Left cardiac atrium (tissue), 4 donors: ENCODE measurements around the gene GRIFIN. TPM values are rescaled to one million over a fixed set of nuclear protein-coding genes. Genes with fewer than 3 reads are reported as not detected.
"Not testable (repeated sequence)": the region's sequence is repeated elsewhere in the genome, so short reads cannot be mapped to it uniquely, and the experiment has no call there.

ENCODE experiments used
- ATAC-seq, 2 donors: fragments of 200-7000 bp; cut with Tn5 transposase; one replicate each; pipeline ENCODE4 v1.9.1; 2020; ENCODE audit warnings: mild to moderate bottlenecking in 2 of 2, moderate library complexity in 2 of 2
- DNase-seq: peaks from one replicate; pipeline ENCODE4 v3.0.0-alpha.2; 2020
- intact Hi-C, 2 donors: fragments of 100-400 bp; cut with DNase I; formaldehyde crosslinking; loops; one replicate each; pipeline versions ENCODE4 v1.14.1 to v1.15.1; 2022 to 2023
- total RNA-seq, 2 donors: library from RNA; stranded (reverse); fragmentation: NEBNext Ultra II Directional; extraction: Animal tissue kit (Norgen Biotek cat#: 25700); gene quantifications; one replicate each; pipeline ENCODE4 v1.2.1, GENCODE V29; 2021
- donor health status: DM: no; HTN: yes; CAD: no.
- donor health status: DM: no; HTN: yes; CAD: no; lungs with severe emphysema.
- donor health status: DM: yes; HTN: yes; CAD: no.
- donor health status: Dilated cardiomyopathy.

Gene GRIFIN
- total RNA-seq, 2 donors from 2014 or later, result not detected

GRCh38 chr7:2471022-2471329 is 5.2 kb downstream of the GRIFIN start:
- intact Hi-C loops, result loop anchor here in 1 of 2 donors (10.0 kb wide), 1 partner anchor 214 kb away; the partner anchor contains the start of gene AMZ1
- no peak for DNase-seq
- ATAC-seq, result peak in 1 of 2 donors; percentile 55

DNA sequence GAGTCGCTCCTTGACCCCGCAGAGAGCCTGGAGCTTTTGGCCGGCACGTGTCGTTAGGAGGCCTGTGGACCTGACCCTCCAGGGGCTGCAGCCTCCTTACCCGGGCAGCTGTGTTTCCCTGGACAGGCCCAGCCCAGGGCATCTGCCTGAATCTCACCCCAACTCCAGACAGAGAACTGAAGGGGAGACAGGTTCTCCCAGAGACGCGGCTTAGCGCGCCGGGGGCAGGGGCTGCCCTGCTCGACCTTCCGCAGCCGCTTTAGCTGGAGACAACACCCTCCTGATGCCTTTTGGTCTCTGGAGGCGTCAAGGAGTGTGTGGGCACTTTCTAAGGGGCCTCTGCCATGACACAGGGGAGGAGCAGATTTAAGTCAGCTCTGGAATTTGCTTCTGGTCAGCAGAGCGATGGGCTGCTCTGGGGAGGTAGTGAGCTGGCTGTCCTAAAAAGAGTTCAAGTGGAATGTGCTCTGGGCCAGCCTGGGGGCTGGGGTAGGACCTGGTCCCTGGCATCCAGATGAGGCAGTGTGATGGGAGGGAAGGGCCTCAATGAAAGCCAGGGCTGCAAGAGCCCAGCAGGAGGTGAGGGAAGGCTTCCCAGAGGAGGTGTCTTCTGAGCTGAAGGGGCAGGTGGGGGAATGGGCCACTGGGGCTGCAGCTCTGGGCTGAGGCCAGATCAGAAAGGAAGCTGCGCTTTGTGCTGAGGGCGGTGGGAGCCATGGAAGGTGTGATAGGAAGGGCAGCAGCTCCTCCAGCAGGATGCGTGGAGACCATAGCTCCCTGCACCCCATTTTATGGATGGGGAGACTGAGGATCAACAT is 5.8 kb downstream of the GRIFIN start:
- DNase-seq (no peak), ATAC-seq (no peak)
- intact Hi-C loops, result loop anchor here in 1 of 2 donors (10.0 kb wide), 1 partner anchor 214 kb away; the partner anchor contains the start of gene AMZ1

DNA sequence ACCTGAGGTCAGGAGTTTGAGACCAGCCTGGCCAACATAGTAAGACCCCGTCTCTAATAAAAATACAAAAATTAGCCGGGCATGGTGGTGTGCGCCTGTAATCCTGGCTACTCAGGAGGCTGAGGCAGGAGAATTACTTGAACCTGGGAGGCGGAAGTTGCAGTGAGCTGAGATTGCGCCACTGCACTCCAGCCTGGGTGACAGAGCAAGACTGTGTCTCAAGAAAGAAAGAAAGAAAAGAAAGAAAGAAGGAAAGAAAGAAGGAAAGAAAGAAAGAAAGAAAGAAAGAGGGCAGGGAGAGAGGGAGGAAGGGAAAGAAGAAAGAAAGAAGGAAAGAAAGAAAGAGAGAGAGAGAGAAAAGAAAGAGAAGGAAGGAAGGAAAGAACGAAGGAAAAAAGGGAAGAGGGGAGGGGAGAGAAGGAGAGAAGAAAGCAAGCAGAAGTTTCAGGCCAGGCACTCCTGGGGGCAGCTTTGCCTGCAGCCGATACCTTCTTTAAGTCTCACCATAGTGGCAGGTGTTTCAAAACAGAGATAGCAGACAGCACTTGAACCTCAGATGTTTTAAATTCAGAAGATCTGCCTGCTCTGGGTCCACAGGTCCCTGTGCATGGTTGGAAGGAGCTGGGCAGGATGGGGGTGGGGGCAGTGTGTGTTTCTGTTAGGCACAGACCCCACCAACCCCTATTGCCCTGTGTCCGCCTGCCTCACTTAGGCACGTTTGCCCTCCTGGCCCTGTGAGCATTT is 6.6 kb downstream of the GRIFIN start:
- intact Hi-C loops, result loop anchor here in 1 of 2 donors (10.0 kb wide), 1 partner anchor 215 kb away; the partner anchor contains the start of gene AMZ1
- not testable (repeated sequence) for ATAC-seq, DNase-seq

DNA sequence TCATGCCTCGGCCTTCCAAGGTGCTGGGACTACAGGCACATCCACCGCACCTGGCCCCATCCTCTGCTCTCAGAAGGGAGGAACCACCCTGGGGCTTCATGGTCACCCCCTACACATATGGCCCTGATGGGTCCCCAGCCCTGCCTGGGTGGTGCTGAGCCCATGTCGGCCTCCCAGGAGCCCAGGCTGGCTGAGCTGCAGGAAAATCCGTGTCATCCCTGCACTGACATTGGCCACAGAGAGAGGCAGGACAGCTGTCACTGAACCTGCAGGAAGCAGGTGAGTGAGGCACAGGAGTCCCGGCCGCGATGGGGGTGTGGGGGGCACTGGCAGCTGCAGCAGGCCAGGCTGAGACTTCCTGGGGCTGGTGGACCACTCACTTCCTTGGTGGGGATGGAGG is 8.0 kb downstream of the GRIFIN start:
- no peak for ATAC-seq
- intact Hi-C loops, result no loop called here
- no peak for DNase-seq

GRCh38 chr7:2466675-2467074 is 9.5 kb downstream of the GRIFIN start:
- intact Hi-C loops, result no loop called here
- no peak for DNase-seq

GRCh38 chr7:2465928-2466327 is 10.3 kb downstream of the GRIFIN start:
- intact Hi-C loops, result no loop called here
- DNase-seq (no peak), ATAC-seq (no peak)

More at GRCh38 chr7:2466675-2467074, 9.5 kb downstream of the GRIFIN start:
- no peak for ATAC-seq

GRCh38 chr7:2462731-2463130 is 13.5 kb downstream of the GRIFIN start:
- DNase-seq (no peak), ATAC-seq (no peak)
- intact Hi-C loops, result no loop called here

DNA sequence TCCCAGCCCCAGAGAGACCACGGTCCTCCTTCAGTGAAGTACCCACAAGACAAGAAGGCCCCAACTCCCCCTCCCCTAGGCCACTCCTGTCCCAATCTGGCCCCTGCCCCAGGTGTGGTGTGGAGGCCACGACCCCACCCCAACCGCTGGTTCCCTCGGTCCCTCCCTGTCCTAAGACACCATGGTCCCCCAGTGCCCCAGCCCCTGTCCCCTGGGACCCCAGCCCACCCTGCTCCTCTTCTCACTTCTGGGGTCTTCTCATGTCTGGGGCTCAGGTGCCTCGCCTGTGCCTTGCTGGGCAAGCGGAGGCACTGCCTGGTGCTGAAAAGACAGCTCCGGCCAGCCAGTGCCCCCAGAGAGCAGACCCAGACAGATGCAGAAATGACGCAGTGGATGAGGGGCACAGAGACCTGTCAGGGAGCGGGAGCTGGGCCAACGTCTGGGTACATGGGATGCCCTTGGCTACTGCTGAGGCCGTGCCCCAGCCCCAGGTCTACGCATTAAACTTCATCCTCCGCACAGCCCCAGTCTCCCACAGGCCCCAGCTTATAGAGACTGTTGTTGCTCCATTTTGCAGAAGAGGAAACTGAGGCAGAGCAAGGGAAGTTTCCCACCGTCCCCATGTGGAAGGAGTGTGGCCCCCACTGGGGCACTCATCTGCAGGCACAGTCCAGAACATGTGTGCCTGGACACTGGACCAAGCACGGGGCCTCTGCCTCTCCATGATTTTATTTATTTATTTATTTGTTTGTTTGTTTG is 14.8 kb downstream of the GRIFIN start:
- ATAC-seq (peak in 1 of 2 donors; percentile 15), DNase-seq (no peak)
- intact Hi-C loops, result no loop called here

DNA sequence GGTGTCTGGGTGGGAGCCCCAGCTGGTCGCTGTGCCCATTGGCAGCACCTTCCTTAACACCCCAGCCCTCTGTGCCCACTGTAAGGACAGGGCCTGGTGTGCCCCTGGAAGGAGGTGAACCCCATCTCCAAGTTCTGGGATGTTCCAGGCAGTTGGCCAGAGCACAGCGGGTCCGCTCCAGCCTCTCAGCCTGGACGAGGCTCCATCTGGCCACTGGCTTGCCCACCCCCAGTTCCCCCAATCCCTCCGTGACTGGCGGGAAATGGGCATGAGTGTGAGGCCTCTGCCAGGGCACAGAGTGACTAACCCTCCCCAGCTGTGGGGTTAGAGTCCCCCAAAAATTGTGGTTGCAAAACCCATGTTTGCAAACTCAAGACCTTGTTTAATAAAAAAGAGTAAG is 15.6 kb downstream of the GRIFIN start:
- peak; percentile 11 for DNase-seq
- ATAC-seq, result no peak
- intact Hi-C loops, result no loop called here

GRCh38 chr7:2460188-2460587 is 16.0 kb downstream of the GRIFIN start:
- ATAC-seq (no peak), DNase-seq (no peak)
- intact Hi-C loops, result no loop called here

DNA sequence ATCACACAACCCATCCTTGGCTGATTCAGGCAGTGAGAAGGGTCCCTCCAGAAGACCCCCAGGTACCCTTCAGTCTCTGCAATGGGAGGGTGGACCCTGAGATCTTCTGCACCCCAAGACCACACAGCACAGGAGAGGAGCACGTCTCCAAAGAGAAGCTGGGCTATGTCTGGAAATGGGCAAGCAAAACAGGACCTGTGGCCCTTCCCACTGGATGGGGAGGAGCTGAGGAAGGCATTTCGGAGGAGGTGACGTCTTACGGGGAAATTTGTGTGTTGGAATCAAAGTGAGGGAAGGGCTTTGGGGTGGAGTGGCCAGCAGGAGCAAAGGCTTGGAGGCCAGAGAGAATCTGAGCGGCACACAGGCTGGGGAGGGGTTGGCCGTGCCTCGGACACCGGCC is 16.5 kb downstream of the GRIFIN start:
- DNase-seq, result no peak
- ATAC-seq, result no peak
- intact Hi-C loops, result no loop called here

- DNase-seq, intact Hi-C loops, ATAC-seq: not testable (repeated sequence)
These were observed 22.3 kb downstream of the GRIFIN start for GRCh38 chr7:2453849-2454248.

DNA sequence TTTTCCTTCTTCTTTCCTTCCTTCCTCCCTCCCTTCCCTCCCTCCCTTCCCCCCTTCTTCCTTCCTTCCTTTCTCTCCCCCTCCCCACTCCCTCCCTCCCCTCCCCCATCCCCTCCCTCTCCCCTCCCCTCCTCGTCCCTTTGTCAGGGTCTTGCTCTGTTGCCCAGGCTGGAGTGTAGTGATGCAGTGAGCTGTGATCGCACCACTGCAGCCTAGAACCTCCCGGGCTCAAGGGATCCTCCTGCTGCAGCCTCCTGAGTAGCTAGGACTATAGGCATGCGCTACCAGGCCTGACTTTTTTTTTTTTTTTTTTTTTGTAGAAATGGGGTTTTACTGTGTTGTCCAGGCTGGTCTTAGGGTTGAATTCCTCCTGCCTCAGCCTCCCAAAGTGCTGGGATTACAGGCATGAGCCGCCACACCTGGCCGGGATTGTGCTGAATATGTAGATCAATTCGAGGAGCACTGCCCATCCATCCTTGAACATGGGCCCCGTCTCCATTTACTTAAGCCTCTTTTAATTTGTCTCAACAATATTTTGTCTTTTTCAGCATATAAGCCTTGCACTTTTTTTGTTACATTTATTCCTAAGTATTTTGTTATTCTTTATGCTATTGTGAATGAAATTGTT is 23.4 kb downstream of the GRIFIN start:
- intact Hi-C loops, result no loop called here
- DNase-seq (no peak), ATAC-seq (no peak)

DNA sequence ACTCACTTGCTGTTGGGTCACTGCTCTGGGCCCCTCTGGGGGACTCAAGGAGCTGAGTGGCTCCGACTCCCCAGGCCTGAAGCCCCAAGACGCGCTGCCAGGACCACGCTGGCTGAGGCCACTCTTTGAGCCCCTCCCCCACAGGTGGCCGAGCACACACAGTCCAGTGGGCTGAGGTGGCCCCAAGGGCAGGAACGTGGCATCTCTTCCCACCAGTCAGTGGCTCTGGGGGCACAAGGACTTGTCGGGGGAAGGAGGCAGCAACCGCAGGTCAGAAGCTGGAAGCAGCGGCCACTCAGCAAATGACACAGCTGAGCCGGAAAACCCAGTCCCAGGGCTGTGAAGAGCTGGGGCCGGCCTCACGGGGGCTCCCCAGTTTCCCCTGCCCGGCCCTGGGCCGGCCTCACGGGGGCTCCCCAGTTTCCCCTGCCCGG is 24.1 kb downstream of the GRIFIN start:
- DNase-seq (no peak), ATAC-seq (peak; percentile 44 to 54)
- intact Hi-C loops, result no loop called here

DNA sequence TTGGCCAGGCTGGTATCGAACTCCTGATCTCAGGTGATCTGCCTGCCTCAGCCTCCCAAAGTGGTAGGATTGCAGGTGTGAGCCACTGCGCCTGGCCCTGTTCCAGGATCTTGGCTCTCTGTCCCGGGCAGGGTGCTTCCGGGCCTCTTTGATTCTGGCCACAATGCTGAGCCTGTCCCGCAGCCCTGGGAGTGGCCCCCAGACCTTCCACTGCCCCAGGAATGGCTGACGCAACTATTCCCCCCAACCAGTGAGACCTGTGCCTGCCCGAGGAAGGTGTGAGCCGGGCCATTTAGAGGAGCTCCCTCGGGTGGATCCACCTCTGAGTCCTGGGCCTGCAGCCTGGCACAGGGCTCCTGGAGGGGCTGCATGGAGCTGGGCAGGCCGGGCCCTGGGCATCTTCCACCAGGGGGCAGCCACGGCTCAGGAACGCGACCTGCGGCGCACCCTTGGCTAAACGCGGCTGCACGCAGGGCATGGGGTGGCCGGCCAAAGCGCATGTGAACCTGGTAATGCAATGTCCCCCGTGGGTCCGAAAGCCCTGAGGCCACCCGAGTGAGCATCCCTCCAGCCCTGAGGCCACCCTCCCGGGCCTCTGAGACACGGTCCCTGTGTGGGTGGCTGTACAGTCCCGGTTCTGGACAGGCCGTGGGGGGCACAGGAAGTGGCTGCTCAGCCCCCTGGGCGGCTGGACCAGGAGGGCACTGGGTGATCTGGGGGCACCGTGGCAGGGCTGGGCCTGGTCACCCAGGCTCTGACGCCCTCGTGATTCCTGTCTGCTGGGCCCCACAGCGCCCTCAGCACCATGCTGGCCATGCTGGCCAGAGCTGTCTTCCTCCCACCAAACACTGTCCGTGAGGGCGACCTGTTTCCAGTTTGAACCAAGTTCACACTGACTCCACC is 24.8 kb downstream of the GRIFIN start:
- peak; percentile 89 for DNase-seq
- intact Hi-C loops, result no loop called here
- ATAC-seq, result peak; percentile 98

GRCh38 chr7:2450198-2451107 is 25.7 kb downstream of the GRIFIN start:
- intact Hi-C loops, result no loop called here
- ATAC-seq (peak in 1 of 2 donors; percentile 3), DNase-seq (no peak)

- DNase-seq (no peak), ATAC-seq (no peak)
- intact Hi-C loops, result loop anchor here in 1 of 2 donors (10.0 kb wide), 1 partner anchor 238 kb away; the partner anchor contains the start of gene AMZ1
These were observed 29.5 kb downstream of the GRIFIN start for GRCh38 chr7:2446676-2447075.
